D721Med (cell line): ENCODE data around the gene ANKRD33B.

Source experiments
- DNase-seq: peaks from one replicate; pipeline ENCODE4 v3.0.0; 2011; ENCODE audit warnings: low spot score; ENCODE audit not compliant: insufficient read length
- FAIRE-seq: peaks from 2 replicates; lab custom pipeline; 2011; peaks lifted over from hg19 to GRCh38; lab: Jason Lieb, UNC
- TF ChIP-seq, protein P1 (sequence below): IDR thresholded peaks from 2 replicates; pipeline ENCODE4 v1.5.1; 2012; ENCODE audit warnings: mild to moderate bottlenecking, control low read depth; ENCODE audit not compliant: insufficient read depth; ENCODE audit errors: missing control alignments

The ANKRD33B gene

GRCh38 chr5:10522224-10522611 is 41.7 kb upstream of the ANKRD33B start:
- DNase-seq (no peak), FAIRE-seq (no peak)
- TF ChIP-seq, protein P1, sequence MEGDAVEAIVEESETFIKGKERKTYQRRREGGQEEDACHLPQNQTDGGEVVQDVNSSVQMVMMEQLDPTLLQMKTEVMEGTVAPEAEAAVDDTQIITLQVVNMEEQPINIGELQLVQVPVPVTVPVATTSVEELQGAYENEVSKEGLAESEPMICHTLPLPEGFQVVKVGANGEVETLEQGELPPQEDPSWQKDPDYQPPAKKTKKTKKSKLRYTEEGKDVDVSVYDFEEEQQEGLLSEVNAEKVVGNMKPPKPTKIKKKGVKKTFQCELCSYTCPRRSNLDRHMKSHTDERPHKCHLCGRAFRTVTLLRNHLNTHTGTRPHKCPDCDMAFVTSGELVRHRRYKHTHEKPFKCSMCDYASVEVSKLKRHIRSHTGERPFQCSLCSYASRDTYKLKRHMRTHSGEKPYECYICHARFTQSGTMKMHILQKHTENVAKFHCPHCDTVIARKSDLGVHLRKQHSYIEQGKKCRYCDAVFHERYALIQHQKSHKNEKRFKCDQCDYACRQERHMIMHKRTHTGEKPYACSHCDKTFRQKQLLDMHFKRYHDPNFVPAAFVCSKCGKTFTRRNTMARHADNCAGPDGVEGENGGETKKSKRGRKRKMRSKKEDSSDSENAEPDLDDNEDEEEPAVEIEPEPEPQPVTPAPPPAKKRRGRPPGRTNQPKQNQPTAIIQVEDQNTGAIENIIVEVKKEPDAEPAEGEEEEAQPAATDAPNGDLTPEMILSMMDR = no peak

DNA sequence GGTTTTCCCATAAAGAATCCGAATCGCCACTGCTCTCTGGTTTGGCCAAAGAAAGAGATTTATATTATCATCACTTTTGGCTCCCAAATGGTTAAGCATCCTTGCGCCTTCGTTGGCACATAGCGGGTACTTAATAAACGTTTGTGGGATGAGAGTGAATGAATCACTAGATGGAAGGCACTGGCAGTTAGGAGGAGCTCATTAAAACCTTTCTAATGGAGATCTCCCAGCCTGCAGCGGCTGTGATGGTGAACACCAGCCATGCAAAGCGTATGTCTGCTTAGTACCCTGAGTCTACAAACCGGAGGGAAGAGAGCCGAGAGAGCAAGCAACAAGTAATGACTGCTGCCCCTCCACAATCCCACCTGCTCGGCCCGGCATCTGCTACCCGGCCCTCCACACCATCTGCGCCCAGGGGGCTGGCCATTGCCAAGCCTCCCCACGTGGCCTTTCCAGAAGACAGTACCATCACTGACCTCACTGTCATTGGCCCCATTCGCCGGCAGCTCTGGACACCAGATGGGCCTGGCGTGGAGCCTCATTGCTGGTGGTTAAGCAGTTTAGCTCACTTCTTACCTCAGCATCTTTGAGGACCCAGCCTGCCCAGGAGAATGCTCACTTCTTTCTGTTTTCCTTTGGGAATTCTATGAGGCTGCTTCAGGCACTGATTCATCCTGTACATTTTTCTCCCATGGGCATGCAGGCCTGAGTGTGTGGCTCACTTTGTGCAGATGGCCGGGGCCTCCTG is 39.3 kb upstream of the ANKRD33B start:
- FAIRE-seq (no peak), DNase-seq (no peak)

DNA sequence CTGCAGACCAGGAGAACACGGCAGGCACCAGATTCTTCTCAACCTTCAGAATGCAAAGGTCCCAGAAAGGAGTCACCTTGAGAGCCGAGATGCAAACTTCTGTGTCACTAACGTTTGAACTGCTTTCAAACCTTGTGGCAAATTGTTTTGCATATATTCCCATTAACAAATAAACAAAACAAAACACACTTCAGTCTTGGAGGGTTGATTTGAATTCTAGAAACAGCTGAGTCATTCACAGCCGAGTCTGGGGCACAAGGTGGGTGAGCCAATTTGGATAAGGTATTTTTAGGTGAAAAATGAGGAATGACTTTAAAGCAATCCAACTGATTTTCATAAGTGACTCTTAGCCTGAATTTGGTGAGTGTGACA is 38.8 kb upstream of the ANKRD33B start:
- TF ChIP-seq, protein P1 = no peak
- FAIRE-seq = no peak
- DNase-seq = no peak

More for the DNA sequence above, 39.3 kb upstream of the ANKRD33B start:
- TF ChIP-seq, protein P1 = no peak

- FAIRE-seq = no peak
- TF ChIP-seq, protein P1 = no peak
- DNase-seq = no peak
Measured at GRCh38 chr5:10527281-10527950, 36.5 kb upstream of the ANKRD33B start.

DNA sequence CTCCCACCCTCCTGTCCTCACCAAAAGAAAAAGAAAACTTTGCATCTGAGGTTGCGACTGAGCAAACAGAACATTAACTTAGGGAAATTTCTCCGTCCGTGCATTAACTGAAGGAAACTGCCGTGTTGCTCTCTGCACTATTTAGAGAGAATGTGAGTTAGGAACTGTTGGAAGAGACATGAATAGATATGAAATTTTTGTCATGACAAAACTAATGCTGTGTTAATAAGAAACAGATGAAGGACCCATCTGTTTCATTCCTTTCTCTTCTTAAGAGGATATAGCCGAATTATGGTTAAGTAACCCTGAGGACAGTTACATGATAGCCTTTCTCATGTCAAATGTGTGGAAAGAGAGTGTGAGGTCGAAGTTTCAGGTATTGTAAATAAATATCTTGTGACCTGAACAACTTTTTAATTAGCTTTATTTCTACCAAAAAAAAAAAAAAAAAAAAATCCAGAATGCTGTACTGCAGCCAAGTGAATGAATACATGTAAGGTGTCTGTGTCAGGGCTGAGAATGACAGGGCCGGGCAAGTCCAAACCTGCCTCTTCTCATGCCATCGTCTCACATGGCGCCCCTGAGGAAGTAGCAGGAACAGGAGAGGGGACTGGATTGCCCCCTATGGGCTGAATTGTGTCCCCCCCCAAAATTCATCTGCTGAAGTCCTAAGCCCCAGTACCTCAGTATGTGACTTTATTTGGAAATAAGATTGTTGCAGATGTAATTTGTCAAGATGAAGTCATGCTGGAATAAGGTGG is 35.6 kb upstream of the ANKRD33B start:
- no peak for DNase-seq
- TF ChIP-seq, protein P1 = peak; percentile 39
- peak; percentile 82 for FAIRE-seq

- FAIRE-seq = no peak
- TF ChIP-seq, protein P1 = no peak
- no peak for DNase-seq
Measured at GRCh38 chr5:10528827-10529226, 35.0 kb upstream of the ANKRD33B start.
